GM18858 (cell line): Measurements from ENCODE around the gene SUSD2.
"Not testable (repeated sequence)": the region's sequence is repeated elsewhere in the genome, so short reads cannot be mapped to it uniquely, and the experiment has no call there.

ENCODE experiments used
- ATAC-seq: cut with Tn5 transposase; IDR thresholded peaks from one replicate; pipeline ENCODE4 v1.9.1; 2021; ENCODE audit not compliant: unreplicated experiment

The SUSD2 gene

DNA sequence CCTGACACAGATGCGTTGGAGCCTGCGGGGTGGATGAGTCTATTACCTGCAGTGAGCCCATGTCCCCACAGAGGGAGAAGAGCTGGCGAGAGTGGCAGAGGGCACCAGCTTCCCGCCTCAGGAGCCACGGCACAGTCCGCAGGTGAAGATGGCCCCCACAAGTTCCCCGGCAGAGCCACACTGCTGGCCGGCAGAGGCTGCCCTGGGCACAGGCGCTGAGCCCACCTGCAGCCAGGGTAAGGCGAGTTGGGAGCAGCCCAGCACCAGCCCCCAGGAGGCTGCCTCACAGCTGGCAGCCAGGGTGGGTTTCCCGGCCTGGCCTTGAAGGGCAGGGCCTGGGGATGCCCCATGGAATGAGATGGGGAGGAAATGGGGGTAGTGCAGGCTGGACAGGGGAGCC lies 5.2 kb upstream of the SUSD2 start:
- no peak for ATAC-seq

DNA sequence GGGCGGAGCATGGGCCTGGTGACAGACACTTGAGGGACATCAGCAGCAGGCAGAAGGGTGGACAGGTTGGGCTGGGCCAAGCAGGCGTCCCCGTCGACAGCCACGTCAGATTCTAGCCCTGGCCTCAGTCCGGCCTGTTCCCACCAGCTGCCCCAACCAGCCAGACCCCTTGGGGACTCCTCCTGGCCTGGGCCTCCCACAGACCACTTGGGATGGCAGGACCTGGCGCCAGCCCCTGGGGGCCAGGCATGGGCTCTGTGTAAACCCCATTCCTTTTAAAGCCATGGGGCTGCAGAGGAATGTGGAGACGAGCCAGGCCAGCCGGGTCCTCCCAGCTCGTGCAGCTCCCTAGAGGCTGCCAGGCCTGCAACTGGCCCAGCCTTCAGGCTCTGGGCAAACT lies 4.7 kb upstream of the SUSD2 start:
- ATAC-seq = no peak

DNA sequence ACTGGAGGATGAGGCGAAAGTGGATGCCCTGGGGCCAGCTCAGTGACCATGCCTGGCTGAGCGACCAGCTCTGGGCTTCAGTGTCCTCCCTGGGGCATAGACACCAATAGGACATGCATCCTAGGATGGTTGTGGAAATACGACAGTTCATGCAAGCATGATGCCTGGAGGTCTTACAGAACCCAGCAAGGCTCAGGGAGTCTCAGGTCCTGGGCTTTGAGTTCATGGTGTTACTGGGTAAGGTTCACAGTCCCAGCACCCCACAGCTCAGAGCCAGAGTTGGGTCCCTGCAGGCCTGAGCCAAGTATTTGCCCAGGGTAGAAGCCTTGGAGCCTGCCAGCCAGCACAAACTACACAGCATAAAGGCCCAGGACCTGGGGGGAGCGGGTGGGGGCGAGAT lies 4.2 kb upstream of the SUSD2 start:
- ATAC-seq = no peak

GRCh38 chr22:24177456-24177855 lies 3.8 kb upstream of the SUSD2 start:
- ATAC-seq = no peak

GRCh38 chr22:24178021-24178431 lies 3.3 kb upstream of the SUSD2 start:
- no peak for ATAC-seq

DNA sequence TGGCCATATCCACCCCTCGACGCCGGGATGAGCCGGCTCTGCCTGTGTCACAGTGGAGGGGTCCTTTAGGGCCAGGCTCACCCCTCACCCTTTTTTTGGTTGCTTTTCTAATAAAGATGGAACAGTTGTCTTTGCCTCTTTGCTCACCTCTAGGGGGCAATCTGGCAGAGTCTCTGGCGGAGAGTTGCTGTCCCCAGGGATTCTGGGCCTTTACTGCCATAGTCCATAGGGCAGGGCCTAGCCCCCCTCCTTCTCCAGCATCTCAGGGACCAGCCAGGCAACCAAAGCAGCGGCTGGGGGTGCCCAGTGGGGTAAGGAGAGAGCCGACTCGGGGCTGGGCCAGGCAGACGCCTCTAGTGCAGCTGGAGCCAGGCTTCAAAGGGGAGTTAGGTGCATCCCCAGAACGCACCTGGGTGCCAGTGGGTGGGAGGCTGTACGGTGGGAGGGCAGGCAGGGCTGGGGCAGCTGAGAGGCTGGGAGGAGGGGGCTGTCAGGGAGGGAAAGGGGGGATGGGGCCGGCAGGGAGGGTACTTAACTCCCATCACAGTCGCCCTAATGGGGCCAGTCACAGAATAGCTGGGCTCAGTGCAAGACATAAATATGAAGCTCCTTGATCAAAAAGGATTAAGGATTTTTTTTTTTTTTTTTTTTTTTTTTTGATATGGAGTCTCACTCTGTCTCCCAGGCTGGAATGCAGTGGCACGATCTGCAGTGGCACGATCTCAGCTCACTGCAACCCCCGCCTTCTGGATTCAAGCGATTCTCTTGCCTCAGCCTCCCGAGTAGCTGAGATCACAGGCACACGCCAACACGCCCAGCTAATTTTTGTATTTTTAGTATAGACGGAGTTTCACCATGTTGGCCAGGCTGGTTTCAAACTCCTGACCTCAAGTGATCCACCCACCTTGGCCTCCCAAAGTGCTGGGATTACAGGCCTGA lies 2.5 kb upstream of the SUSD2 start:
- ATAC-seq = no peak

GRCh38 chr22:24179478-24180210 lies 1.6 kb upstream of the SUSD2 start:
- no peak for ATAC-seq

- no peak for ATAC-seq
Observed at GRCh38 chr22:24180316-24181087, 785 bp upstream of the SUSD2 start.

DNA sequence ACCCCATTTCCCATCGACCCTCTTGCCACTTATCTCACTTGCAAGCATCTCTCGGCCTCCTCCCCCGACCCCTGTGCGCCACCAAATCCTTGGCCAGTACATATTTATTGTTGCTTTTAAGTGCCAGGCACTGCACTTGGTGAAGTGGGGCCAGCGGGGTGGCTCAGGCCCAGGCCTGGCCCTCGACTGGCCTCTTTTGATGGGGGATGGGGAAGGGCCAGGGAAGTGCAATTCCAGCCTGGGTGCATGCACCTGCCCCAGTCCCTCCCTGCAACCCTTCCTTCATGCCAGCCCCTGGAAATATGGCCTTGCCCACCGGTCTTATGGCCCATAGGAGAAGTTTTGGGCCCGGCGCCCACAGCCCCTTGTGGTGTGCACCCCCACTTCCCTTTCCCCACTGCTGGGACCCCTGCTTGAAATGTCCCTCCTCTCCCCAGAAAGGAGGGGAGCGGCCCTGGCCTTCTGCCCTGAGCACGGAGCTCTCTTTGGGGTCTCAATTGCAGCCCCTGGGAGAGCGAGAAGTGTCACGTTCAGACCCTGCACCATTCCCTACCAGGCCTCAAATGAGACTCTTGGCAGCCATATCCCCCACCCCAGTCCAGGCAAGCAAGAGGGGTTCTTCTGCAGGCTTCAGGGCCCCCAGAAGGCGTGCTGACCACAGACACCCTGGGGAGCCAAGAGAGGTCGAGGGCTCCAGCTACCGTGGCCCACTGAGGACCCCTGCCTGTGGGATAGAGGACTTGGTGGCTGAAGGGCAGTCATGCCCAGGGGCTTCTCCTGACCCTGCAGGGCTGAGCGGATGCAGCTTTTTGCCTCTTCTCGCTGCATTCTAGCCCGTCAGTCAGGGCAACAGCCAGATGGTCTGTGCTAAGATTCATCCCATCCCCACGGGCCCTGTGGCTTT lies 961 bp downstream of the SUSD2 start:
- ATAC-seq = no peak

- ATAC-seq = not testable (repeated sequence)
Observed at GRCh38 chr22:24182900-24183246, 1.6 kb downstream of the SUSD2 start.

DNA sequence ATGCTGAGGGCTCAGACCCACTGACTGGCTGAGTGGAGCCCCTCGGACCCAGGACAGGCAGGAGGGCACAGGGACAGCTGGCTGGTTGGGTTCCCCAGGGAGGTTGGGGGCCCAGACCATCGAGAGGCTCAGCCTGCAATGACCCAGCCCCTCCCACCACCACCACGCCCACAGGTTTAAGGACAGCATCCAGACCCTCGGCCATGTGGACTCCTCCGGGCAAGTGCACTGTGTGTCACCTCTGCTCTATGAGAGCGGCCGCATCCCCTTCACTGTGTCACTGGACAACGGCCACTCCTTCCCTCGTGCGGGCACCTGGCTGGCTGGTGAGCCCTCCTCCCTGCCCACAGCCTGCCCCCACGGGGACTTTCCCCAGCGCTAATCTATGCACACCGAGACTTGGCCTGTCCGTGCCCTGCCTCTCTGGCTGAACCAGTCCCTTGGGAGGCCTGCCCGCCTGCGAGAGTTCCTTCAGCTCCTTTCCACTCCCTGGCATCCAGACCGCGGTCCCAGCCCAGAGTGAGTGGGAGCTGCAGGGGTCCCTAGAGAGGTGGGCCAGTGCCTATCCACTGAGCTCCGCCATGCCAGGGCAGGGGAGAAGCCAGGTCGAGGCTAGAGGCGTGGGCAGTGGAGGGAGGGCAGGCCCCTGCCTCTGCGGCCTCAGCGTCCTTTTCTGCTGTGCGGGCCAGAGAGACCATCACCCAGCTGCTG lies 2.2 kb downstream of the SUSD2 start:
- ATAC-seq = no peak

DNA sequence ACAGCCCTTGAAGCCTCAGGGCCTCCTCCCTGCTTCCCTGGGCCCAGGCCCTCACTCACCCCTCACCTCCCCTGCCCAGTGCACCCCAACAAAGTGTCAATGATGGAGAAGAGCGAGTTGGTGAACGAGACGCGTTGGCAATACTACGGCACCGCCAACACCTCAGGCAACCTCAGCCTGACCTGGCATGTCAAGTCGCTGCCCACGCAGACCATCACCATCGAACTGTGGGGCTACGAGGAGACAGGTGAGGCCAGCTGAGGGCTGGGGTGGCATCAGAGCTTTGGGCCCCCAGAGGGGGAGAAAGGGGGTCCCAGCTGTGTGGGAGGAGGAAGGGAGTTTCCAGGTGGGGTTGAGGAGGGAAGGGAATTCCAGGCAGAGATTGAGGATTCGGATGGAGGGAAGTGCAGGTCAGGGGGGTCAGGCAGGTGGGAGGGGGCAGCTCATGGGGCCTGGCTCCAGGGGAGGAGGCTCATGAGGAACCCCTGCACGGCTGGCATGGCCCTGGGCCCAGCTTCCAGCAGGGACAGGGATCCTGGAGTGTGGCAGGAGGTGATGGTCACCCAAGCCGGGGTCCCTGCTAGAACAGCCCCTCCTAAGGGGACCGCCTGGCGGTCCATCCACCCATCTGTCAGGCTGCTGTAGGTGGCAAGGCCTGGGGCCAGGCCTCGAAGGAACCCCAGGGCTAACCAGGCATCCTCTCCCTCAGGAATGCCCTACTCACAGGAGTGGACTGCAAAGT lies 2.9 kb downstream of the SUSD2 start:
- no peak for ATAC-seq

DNA sequence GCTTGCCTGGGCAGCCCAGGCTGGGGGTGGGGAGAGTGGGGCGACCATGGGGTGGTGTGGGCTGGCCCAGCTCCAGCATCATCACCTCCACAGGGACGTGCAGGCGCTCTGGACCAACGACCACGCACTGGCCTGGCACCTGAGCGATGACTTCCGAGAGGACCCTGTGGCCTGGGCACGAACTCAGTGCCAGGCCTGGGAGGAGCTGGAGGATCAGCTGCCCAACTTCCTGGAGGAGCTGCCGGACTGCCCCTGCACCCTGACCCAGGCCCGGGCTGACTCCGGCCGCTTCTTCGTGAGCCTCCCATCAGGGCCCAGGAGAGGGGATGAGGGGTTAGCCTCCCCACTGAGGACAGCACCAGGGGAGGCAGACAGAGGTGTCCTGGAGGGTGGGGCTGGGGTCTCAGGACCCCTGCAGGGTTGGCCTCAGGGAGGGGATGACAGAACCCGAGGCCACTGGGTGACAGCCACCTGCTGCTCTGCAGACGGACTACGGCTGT lies 3.8 kb downstream of the SUSD2 start:
- no peak for ATAC-seq

DNA sequence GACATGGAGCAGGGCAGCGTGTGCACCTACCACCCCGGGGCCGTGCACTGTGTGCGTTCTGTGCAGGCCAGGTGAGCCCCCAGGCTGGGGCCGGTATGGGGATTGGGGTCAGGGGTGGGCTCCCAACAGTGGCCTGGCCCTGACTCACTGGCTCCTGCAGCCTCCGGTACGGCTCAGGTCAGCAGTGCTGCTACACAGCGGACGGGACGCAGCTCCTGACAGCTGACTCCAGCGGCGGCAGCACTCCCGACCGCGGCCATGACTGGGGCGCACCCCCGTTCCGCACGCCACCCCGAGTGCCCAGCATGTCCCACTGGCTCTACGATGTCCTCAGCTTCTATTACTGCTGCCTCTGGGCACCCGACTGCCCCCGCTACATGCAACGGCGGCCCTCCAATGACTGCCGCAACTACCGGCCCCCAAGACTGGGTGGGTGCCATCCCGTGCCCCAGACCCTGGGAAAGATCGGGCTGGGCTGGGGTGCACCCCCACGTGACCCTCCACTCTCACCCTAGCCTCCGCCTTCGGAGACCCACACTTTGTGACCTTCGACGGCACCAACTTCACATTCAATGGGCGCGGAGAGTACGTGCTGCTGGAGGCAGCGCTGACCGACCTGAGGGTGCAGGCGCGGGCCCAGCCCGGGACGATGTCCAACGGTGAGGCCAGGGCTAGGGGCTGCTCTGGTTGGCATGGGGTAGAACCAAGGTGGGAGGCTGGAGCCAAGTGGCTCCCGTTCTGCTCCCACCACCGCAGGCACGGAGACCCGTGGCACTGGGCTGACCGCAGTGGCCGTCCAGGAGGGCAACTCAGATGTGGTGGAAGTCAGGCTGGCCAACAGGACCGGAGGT lies 4.4 kb downstream of the SUSD2 start:
- ATAC-seq = no peak

- ATAC-seq = no peak
Observed at GRCh38 chr22:24186352-24186740, 5.1 kb downstream of the SUSD2 start.

- no peak for ATAC-seq
Observed at GRCh38 chr22:24186892-24187670, 5.8 kb downstream of the SUSD2 start.
